GM12872 (cell line): ENCODE measurements around the gene PHLDA2.

Source experiments
- CTCF ChIP-seq: IDR thresholded peaks from 3 replicates; pipeline ENCODE4 v1.5.1; 2011; ENCODE audit warnings: low read depth, mild to moderate bottlenecking, low read length, moderate library complexity; ENCODE audit not compliant: insufficient read depth

PHLDA2 gene

GRCh38 chr11:2909133-2909902, 19.9 kb downstream of the PHLDA2 start:
- TF ChIP-seq CTCF, result no peak

GRCh38 chr11:2908130-2908529, 21.1 kb downstream of the PHLDA2 start:
- no peak for TF ChIP-seq CTCF

- no peak for TF ChIP-seq CTCF
Measured at GRCh38 chr11:2904153-2905052, 24.8 kb downstream of the PHLDA2 start.

GRCh38 chr11:2903672-2904011, 25.6 kb downstream of the PHLDA2 start:
- no peak for TF ChIP-seq CTCF

GRCh38 chr11:2902784-2903671, 26.2 kb downstream of the PHLDA2 start:
- no peak for TF ChIP-seq CTCF

- no peak for TF ChIP-seq CTCF
Measured at GRCh38 chr11:2901854-2902783, 27.1 kb downstream of the PHLDA2 start.
